ENCODE measurements around the gene HLA-F.

HLA-F gene

DNA sequence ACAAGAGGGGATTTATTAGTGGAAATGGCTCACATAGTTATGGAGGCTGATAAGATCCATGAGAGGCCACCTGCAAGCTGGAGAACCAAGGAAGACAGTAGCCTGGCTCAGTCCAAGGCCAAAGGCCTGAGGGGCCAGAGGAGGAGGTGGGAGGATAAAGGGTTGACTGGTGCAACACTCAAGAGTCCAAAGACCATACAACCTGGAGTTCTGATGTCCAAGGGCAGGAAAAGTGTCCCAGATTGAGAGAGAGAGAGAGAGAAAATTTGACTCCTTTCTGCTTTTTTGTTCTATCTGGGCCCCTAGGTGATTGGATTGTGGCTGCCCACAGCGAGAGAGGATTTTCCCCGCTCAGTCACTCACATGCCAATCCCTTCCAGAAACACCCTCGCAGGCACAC, 8.0 kb downstream of the HLA-F start:
- Histone ChIP-seq H3K27me3 (ENCODE audit: insufficient read depth, poor library complexity, severe bottlenecking) (no peaks in the 10 kb centered on the region), H3K9me3 (ENCODE audit: severe bottlenecking) (no peaks in the 10 kb centered on the region), H3K36me3 (ENCODE audit: low read depth) (peaks cover 5% of the 10 kb centered on the region), H3K4me1 (ENCODE audit: insufficient read depth, poor library complexity, severe bottlenecking) (no peaks in the 10 kb centered on the region), H3K4me3 (ENCODE audit: severe bottlenecking) (no peak overlapping the region), H3K27ac (ENCODE audit: poor library complexity, severe bottlenecking) (no peak overlapping the region)
- TF ChIP-seq, protein P1, sequence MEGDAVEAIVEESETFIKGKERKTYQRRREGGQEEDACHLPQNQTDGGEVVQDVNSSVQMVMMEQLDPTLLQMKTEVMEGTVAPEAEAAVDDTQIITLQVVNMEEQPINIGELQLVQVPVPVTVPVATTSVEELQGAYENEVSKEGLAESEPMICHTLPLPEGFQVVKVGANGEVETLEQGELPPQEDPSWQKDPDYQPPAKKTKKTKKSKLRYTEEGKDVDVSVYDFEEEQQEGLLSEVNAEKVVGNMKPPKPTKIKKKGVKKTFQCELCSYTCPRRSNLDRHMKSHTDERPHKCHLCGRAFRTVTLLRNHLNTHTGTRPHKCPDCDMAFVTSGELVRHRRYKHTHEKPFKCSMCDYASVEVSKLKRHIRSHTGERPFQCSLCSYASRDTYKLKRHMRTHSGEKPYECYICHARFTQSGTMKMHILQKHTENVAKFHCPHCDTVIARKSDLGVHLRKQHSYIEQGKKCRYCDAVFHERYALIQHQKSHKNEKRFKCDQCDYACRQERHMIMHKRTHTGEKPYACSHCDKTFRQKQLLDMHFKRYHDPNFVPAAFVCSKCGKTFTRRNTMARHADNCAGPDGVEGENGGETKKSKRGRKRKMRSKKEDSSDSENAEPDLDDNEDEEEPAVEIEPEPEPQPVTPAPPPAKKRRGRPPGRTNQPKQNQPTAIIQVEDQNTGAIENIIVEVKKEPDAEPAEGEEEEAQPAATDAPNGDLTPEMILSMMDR (IDR thresholded peaks at IDR 0.05; ENCODE audit: poor library complexity, severe bottlenecking), result no peak
- ATAC-seq (ENCODE audit: low read depth), result no peak
- no peak for DNase-seq (ENCODE audit: low spot score)

DNA sequence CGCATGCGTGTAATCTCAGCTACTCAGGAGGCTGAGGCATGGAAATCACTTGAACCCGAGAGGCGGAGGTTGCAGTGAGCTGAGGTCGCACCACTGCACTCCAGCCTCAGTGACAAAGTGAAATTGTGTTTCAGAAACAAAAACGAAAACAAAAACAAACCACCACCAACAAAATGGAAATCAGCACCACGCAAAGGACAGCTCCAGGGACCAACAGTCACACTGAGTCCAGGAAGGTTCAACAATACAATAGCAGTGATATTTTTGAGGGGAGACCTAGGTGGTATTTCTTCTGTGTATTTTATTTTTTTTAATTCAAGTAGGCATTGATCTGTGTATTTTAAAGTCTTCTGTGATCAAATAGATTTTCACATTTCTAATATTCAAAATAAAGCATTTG, 9.8 kb downstream of the HLA-F start:
- Histone ChIP-seq H3K4me1 (ENCODE audit: insufficient read depth, poor library complexity, severe bottlenecking) (no peaks in the 10 kb centered on the region), H3K27ac (ENCODE audit: poor library complexity, severe bottlenecking) (no peak overlapping the region), H3K27me3 (ENCODE audit: insufficient read depth, poor library complexity, severe bottlenecking) (no peaks in the 10 kb centered on the region), H3K36me3 (ENCODE audit: low read depth) (peaks cover 22% of the 10 kb centered on the region), H3K4me3 (ENCODE audit: severe bottlenecking) (no peak overlapping the region), H3K9me3 (ENCODE audit: severe bottlenecking) (no peaks in the 10 kb centered on the region)
- no peak for DNase-seq (ENCODE audit: low spot score)
- ATAC-seq (ENCODE audit: low read depth), result no peak
- TF ChIP-seq, protein P1 (IDR thresholded peaks at IDR 0.05; ENCODE audit: poor library complexity, severe bottlenecking), result no peak

DNA sequence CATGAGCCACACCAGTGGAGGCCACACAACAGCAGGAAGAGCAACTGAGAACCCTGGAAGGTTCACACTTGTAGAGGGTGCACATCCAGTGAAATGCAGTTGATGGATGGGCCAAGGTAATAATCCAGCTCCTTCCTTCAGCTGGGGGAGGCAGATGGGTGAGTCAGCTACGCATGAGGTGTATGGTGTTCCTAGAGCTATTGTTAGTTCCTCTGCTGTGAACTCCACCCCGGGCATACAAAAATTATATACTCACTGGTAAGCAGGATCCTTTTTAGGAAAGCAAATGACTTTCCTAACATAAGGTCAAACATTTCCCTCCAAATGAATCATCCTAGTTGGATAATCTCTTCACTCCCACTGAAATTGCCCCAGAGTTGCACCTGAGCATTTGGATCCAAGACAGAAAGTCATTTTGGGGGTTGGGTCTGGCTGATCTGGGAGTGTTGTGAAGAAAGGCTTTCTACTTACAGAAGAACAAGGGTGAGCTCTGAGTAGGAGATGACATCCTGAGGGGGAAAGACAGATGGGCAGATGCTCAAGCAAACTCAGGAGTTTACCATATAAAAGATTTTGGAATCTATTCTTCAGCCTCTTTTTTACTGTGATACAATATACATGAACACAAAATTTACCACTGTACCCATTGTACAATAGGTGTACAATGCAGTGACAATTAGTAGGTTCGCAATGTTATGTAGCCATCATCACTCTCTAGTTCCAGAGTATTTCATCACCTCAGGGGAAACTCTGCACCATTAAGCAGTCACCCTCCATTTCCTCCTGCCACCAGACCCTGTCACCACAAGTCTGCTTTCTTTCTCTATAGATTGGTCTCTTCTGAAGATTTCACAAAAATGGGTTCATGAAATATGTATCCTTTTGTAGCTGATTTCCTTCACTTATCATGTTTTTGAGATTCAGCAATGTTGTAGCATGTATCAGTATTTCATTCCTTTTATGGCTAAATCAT, 11.1 kb downstream of the HLA-F start:
- H3K4me3 ChIP-seq (ENCODE audit: severe bottlenecking), result no peak overlapping the region
- H3K4me1 ChIP-seq (ENCODE audit: insufficient read depth, poor library complexity, severe bottlenecking), result no peaks in the 10 kb centered on the region
- H3K36me3 ChIP-seq (ENCODE audit: low read depth), result peaks cover 34% of the 10 kb centered on the region
- DNase-seq (ENCODE audit: low spot score) (no peak), ATAC-seq (ENCODE audit: low read depth) (peak; percentile 71)
- H3K9me3 ChIP-seq (ENCODE audit: severe bottlenecking), result no peaks in the 10 kb centered on the region
- TF ChIP-seq, protein P1 (IDR thresholded peaks at IDR 0.05; ENCODE audit: poor library complexity, severe bottlenecking), result no peak
- H3K27me3 ChIP-seq (ENCODE audit: insufficient read depth, poor library complexity, severe bottlenecking), result no peaks in the 10 kb centered on the region
- H3K27ac ChIP-seq (ENCODE audit: poor library complexity, severe bottlenecking), result no peak overlapping the region

DNA sequence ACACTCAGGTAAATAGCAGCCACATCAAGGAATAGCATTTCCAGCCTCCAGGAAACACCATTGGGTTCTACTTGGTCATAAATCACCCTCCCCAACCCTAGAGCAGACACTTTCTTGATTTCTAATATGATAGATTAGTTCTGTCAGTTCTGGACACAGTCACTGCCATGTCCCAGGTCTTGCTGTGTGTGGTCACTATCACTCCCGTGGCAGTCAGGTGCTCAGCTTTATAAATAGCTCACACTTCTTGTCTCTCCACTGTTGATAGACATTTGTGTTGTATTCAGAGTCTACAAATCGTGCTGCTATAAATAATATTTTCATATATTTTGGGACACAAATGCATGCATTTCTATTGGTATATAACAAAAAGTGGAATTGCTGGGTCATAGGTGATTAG, 13.3 kb downstream of the HLA-F start:
- Histone ChIP-seq H3K4me1 (ENCODE audit: insufficient read depth, poor library complexity, severe bottlenecking) (no peaks in the 10 kb centered on the region), H3K27ac (ENCODE audit: poor library complexity, severe bottlenecking) (no peak overlapping the region), H3K27me3 (ENCODE audit: insufficient read depth, poor library complexity, severe bottlenecking) (no peaks in the 10 kb centered on the region), H3K9me3 (ENCODE audit: severe bottlenecking) (no peaks in the 10 kb centered on the region), H3K4me3 (ENCODE audit: severe bottlenecking) (no peak overlapping the region), H3K36me3 (ENCODE audit: low read depth) (peaks cover 34% of the 10 kb centered on the region)
- ATAC-seq (ENCODE audit: low read depth) (no peak), DNase-seq (ENCODE audit: low spot score) (no peak)
- TF ChIP-seq, protein P1 (IDR thresholded peaks at IDR 0.05; ENCODE audit: poor library complexity, severe bottlenecking), result no peak

Measured in RWPE2 (cell line).